DMS53 (cell line): ENCODE results near the gene DOK5.

Source experiments
- DNase-seq: peaks from one replicate; lab custom pipeline; 2025; lab: John Stamatoyannopoulos, UW

DOK5 gene

GRCh38 chr20:54514028-54514607 is 38.7 kb downstream of the DOK5 start:
- DNase-seq = no peak

- no peak for DNase-seq
Measured at GRCh38 chr20:54515793-54516628, 40.6 kb downstream of the DOK5 start.

- DNase-seq = no peak
Measured at GRCh38 chr20:54517241-54517975, 42.0 kb downstream of the DOK5 start.

- no peak for DNase-seq
Measured at GRCh38 chr20:54524849-54525248, 49.5 kb downstream of the DOK5 start.

- DNase-seq = no peak
Measured at GRCh38 chr20:54525916-54526590, 50.7 kb downstream of the DOK5 start.

GRCh38 chr20:54526801-54527200 is 51.4 kb downstream of the DOK5 start:
- no peak for DNase-seq

- no peak for DNase-seq
Measured at GRCh38 chr20:54532573-54532972, 57.2 kb downstream of the DOK5 start.

- no peak for DNase-seq
Measured at GRCh38 chr20:54534101-54534500, 58.7 kb downstream of the DOK5 start.

GRCh38 chr20:54535033-54535432 is 59.6 kb downstream of the DOK5 start:
- no peak for DNase-seq

- DNase-seq = no peak
Measured at GRCh38 chr20:54535746-54536145, 60.4 kb downstream of the DOK5 start.

GRCh38 chr20:54539521-54540046 is 64.2 kb downstream of the DOK5 start:
- no peak for DNase-seq

- no peak for DNase-seq
Measured at GRCh38 chr20:54543369-54543768, 68.0 kb downstream of the DOK5 start.

- no peak for DNase-seq
Measured at GRCh38 chr20:54545676-54546358, 70.4 kb downstream of the DOK5 start.

GRCh38 chr20:54548849-54549248 is 73.5 kb downstream of the DOK5 start:
- DNase-seq = no peak

- DNase-seq = no peak
Measured at GRCh38 chr20:54549658-54550326, 74.4 kb downstream of the DOK5 start.

GRCh38 chr20:54550776-54551396 is 75.5 kb downstream of the DOK5 start:
- no peak for DNase-seq

- DNase-seq = no peak
Measured at GRCh38 chr20:54554006-54554405, 78.6 kb downstream of the DOK5 start.

GRCh38 chr20:54555150-54555549 is 79.8 kb downstream of the DOK5 start:
- DNase-seq = no peak

GRCh38 chr20:54556406-54556805 is 81.0 kb downstream of the DOK5 start:
- DNase-seq = no peak

- DNase-seq = no peak
Measured at GRCh38 chr20:54557806-54558590, 82.6 kb downstream of the DOK5 start.
